GM21381 (cell line): ENCODE data around the gene LDHB.
"Not testable (repeated sequence)": the region's sequence is repeated elsewhere in the genome, so short reads cannot be mapped to it uniquely, and the experiment has no call there.

Experiments
- ATAC-seq: cut with Tn5 transposase; IDR thresholded peaks from one replicate; pipeline ENCODE4 v1.9.1; 2021; ENCODE audit warnings: mild to moderate bottlenecking, moderate library complexity; ENCODE audit not compliant: unreplicated experiment

Gene LDHB

DNA sequence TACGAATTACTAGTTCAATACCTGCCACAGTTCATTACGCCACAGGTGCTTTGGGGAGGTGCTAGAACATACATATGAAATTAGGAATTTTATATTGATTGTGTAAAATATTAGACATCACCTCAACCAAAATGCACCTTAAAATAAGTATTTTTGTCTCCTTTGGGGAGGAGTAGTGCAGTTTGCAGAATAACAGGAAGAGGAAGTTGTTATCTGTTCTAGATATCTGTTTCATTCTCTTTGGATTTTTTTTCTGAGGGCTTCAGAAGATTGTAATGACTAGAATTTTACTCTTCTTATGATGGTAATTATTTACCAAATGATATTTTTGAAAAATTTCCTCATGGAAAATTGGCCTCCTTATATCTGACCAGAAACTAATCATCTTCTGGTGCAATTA, 43.1 kb downstream of the LDHB start:
- no peak for ATAC-seq

DNA sequence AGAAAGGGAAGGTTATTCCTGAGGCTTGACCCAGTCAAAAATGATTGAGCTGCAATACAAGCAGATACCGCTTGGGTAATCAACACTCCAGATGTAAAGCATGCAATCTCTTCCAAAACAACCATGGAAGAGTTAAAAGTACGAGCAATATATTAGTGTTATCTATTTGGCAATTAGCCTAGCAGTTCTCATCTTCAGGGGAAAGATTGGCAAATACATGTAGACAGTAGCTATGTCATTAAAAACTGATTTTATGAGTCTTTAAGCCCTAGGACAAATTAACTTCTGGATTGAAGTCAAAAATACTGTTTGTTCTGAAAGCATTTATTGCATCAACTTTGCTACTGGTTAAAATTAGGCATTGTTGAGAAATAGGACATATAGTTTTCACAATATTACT, 43.7 kb downstream of the LDHB start:
- no peak for ATAC-seq

DNA sequence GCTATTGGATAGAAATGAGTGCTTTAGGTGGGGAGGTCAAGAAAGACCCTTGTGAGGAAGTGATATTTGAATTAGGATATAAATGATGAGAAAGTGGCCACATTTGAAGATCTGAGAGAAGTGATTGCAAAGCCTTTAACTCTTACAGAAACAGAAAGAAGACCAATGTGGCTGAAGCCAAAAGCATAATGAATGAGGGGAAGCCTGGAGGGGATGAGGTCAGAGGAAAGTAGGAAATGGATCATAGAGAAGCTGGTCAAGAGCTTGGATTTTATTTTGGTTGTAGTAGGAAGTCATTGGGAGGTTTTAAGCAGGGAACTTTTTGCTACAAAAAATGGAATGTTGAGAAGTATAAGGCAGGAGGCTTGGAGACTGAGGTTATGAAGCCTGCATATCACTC, 49.4 kb downstream of the LDHB start:
- ATAC-seq, result no peak

DNA sequence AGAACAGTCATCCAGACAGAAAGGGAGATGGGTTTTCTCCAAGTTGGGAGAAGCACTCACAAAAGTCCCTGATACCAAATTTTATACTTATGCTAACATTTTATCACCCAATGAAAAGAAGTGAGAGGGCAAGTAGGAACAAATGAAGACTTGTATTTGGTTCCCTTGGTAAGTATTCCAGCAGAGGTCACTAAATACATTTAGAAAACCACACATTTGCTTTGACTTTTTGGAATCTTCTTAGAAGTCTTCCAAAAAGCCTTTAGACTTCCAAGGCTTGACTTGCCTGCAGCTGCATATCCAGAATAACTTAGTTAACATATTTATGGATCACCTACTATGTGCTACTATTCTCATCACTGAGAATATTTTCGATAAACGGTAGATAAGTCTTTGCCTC, 49.9 kb downstream of the LDHB start:
- no peak for ATAC-seq

DNA sequence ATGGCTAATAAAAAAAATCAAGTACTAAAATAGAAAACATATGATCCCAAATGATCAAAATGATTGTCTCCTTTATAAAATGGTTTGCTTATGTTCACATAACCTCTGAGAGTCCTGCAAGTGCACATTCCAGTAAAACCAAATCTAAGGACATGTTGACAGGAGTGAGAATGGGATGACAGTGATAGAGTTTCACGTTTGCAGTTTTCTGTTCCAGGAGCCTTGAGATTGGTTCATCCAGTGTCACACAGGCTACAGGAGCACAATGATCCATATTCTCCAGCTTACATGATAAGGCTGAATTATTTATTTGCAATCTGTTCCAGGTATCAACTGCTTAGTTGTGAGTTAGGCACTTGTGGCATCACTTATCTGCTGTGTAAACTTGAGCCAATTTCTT, 51.5 kb downstream of the LDHB start:
- no peak for ATAC-seq

DNA sequence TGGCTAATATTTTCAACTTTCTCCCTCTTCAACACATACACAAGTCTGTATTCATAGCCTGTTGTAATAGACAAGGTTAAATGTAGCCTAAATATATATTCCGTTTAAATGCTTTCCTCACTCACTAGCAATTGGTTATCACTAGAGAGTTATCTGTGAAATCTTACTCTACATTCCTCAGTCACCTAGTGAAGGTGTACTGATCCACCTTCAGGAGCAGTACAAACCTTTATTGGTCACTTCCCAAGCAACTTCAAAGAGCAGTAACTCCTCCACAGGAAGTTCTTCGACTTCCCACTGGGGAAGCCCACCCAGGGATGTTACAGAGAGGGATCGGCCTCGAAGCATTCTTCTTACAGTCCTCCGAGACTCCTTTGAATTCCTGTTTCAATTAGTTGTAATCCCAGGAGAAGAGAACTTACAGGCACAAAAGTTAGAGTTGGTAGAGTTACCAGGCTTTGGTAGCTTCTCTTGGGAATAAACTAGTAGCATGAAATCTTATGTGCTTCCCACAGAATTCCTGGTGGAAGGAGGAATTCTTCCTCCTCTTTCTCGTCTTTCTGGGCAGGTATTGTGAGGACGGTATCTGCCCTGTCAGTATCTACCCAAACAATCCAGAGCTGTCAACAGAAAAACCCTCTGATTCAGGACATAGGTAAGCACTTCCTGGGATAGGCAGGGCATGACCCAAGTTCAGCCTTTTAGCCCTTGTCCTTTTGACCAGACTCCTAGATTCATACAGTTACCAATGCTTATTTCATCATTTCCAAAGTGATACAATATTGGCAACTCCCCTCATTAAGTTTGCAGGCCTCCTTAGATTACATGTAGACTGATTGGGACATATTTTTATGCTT, 53.2 kb downstream of the LDHB start, which contains the start of gene GYS2:
Gene GYS2 (minus strand): TSS at position 603 of the 857 bp plus-strand sequence. CDS start 255 bp downstream, at position 348.
- no peak for ATAC-seq

DNA sequence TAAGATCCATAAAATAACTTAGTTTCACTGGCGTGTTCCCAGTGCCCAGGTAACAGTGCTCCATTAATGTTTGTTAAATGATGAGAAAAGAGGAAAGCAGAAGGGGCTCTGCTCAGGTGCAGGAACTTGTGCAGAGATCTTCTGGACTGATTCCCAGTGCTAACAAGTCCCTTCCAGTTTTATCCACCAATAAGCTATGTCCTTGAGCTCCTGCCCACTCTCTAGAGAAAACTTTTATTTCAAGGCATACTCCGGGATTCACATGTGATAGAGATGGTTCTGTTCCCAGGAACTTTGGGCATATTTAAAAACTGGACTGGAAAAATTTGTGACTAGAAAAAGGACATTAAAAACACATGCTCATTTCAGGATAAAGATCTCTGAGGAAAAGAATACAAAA, 54.9 kb downstream of the LDHB start:
- ATAC-seq, result no peak

DNA sequence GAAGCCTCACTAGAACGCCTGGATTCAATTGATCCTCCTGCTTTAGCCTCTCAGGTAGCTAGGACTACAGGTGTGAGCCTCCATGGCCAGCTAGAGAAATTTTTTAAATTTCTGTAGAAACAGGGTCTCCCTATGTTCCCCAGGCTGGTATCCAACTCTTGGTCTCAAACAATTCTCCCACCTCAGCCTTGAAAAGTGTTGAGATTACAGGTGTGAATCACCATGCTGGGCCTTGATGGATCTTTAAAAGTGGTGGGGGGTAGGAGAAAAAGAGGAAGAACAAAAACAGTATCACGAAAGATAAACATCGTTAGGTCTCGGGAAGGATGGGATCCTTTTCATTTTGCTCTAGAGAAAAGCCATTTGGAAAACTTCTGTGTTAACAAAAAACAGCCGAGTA, 57.4 kb downstream of the LDHB start:
- ATAC-seq, result no peak

DNA sequence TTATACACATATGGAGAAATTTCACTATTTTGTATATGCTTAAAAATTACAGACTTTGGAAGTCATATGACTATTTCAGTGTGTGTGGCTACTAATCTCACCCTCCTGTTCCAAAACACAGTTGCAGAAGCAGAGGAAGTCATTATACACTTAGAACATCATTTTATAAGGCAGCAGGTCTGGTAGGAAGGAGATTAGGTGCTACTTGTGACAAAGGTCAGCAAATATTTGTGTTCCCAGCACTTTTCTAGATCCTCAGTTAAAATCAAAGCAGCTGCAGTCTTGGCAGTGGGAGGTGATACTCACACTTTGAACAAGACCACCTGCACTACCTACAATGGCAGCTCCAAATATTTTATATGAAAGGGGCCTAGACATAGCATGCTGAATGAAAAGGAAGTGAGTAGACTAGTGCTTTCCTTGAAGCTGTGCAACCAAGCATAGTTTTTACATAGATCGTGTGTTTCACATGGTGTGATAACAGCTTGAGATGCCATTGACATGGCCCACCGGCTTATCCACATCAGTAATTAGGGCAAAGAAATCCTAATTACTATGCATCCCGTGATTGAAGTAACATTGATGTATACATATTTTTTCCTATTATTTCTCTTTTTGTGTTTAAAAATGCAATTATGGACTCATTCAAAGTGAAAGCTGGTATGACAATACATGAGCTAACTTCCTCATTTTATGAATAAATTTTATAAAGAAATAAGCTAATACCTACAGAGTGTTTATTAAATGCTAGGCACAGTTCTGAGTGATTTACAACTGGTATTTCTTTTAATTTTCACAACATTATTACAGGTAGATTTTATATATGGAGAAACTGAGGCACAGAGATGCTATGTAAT, 58.3 kb downstream of the LDHB start:
- no peak for ATAC-seq

DNA sequence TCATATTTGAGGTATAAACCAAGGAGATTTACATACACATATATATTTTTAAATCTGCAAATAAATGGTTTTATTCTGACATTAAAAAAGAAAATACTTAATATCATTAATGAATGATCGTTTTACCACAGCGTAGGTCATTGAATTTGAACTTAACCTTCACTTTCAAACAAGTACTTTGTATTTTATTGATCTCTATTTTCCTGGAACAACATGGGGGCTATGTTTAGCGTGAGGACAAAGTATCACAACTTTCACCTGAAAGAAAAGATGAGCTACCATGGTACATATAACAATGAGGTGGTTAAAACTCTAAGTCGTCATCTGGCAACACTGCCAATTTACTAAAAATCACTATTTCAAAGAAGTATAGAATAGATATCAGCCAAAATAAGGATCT, 59.0 kb downstream of the LDHB start:
- no peak for ATAC-seq

DNA sequence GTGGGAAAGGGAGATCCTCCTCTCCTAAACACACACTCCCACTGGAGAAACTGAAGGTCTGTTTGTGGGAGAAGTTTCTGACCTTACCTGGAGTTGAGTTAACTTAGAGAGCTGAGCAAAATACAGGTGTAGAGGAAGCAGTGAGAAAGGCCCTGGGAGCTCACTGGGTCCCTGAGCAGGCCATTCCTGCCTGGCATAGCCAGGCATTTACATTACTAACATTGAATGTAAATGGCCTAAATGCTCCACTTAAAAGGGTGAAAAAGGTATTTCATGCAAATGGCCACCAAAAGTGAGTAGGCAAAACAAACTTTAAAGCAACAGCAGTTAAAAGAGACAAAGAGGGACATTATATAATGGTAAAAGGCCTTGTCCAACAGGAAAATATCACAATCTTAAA, 62.3 kb downstream of the LDHB start:
- ATAC-seq, result not testable (repeated sequence)

DNA sequence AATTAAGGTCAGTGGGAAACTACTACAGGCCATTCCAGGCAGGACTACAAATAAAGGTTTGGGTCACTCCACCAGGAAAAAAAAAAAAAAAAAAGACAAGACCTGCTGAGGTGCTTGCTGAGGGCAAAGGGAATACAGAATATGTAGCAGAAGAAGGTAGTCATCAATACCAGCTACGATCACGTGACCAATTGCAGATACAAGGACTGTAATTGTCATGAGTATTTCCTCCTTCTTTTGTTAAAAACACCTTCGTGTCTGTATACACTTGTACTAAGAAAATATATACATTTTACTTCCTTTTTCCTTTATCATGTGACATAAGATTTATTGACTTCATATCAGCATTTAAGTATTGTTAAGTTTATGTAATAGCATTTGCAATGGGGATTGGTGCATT, 72.2 kb downstream of the LDHB start:
- ATAC-seq, result no peak
